ENCODE results near the gene NIPSNAP2. TPM values are rescaled to one million over a fixed set of nuclear protein-coding genes. Genes with fewer than 3 reads are reported as not detected.
"Not testable (repeated sequence)": the region's sequence is repeated elsewhere in the genome, so short reads cannot be mapped to it uniquely, and the experiment has no call there.

The NIPSNAP2 gene
- total RNA-seq, 1 experiment from 2014 or later = 91.8 TPM

DNA sequence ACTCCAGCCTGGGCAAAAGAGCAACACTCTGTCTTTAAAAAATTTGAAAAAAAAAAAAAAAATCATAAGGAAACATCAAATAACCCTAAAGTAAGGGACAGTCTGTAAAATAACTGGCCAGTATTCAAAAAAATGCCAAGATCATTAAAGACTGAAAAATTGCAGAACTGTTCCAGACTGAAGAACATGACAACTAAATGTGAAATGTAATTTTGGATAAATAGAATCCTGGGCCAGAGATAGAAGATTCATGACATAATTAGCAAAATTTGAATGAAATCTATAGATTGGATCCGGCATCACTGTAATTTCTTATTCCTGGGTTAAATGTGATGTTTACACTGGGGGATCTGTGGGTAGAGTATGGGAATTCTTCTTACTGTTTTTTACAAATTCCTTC lies 83.9 kb downstream of the NIPSNAP2 start:
- CTCF ChIA-PET = no interaction called here
- no peak for DNase-seq (ENCODE audit: low spot score)
- Histone ChIP-seq H3K4me1 (ENCODE audit: insufficient read depth, low read length, poor library complexity, severe bottlenecking) (peaks cover 13% of the 10 kb centered on the region), H3K36me3 (ENCODE audit: insufficient read depth, low read length, poor library complexity, severe bottlenecking) (peaks cover 12% of the 10 kb centered on the region), H3K4me3 (ENCODE audit: low read depth, low read length, poor library complexity, severe bottlenecking) (no peak overlapping the region), H3K9me3 (ENCODE audit: low read depth, low read length, poor library complexity, severe bottlenecking) (no peaks in the 10 kb centered on the region), H3K27ac (ENCODE audit: low read depth, low read length, poor library complexity, severe bottlenecking) (no peak overlapping the region), H3K27me3 (replicated peaks; ENCODE audit: insufficient read depth, low read depth, low read length, poor library complexity) (no peaks in the 10 kb centered on the region)
- POLR2A ChIA-PET (ENCODE audit: low non-redundant PET) = no interaction called here
- intact Hi-C loops (cut with micrococcal nuclease; ENCODE audit: unreplicated experiment) = no loop called here
- no TSS peak for BruUV-seq (replicated peaks)
- TF ChIP-seq, protein P1, sequence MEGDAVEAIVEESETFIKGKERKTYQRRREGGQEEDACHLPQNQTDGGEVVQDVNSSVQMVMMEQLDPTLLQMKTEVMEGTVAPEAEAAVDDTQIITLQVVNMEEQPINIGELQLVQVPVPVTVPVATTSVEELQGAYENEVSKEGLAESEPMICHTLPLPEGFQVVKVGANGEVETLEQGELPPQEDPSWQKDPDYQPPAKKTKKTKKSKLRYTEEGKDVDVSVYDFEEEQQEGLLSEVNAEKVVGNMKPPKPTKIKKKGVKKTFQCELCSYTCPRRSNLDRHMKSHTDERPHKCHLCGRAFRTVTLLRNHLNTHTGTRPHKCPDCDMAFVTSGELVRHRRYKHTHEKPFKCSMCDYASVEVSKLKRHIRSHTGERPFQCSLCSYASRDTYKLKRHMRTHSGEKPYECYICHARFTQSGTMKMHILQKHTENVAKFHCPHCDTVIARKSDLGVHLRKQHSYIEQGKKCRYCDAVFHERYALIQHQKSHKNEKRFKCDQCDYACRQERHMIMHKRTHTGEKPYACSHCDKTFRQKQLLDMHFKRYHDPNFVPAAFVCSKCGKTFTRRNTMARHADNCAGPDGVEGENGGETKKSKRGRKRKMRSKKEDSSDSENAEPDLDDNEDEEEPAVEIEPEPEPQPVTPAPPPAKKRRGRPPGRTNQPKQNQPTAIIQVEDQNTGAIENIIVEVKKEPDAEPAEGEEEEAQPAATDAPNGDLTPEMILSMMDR (conservative IDR thresholded peaks at IDR 0.05; ENCODE audit: low read depth, low read length) = no peak
- TF ChIP-seq EZH2 (IDR thresholded peaks at IDR 0.05; ENCODE audit: borderline replicate concordance, low read depth, low read length, poor library complexity, severe bottlenecking) = no peak

- POLR2A ChIA-PET (ENCODE audit: low non-redundant PET); intact Hi-C loops (cut with micrococcal nuclease; ENCODE audit: unreplicated experiment); H3K27ac ChIP-seq (ENCODE audit: low read depth, low read length, poor library complexity, severe bottlenecking); BruUV-seq (replicated peaks); H3K4me3 ChIP-seq (ENCODE audit: low read depth, low read length, poor library complexity, severe bottlenecking); H3K9me3 ChIP-seq (ENCODE audit: low read depth, low read length, poor library complexity, severe bottlenecking); H3K27me3 ChIP-seq (replicated peaks; ENCODE audit: insufficient read depth, low read depth, low read length, poor library complexity); CTCF ChIA-PET: not testable (repeated sequence)
- peaks cover 19% of the 10 kb centered on the region for H3K4me1 ChIP-seq (ENCODE audit: insufficient read depth, low read length, poor library complexity, severe bottlenecking)
- DNase-seq (ENCODE audit: low spot score) = peak; percentile 35
- peaks cover 17% of the 10 kb centered on the region for H3K36me3 ChIP-seq (ENCODE audit: insufficient read depth, low read length, poor library complexity, severe bottlenecking)
Observed at GRCh38 chr7:56048763-56049162, 84.4 kb downstream of the NIPSNAP2 start.

Other genes with a start within 250 kb of the NIPSNAP2 start
- not detected in 2 replicates for gene SEPTIN14, start 101.8 kb upstream of the NIPSNAP2 start, total RNA-seq (2021)
- gene ZNF713, start 77.1 kb upstream of the NIPSNAP2 start, total RNA-seq (2021) = 6.7 and 7.8 TPM in 2 replicates
- gene MRPS17, start 12.7 kb upstream of the NIPSNAP2 start, total RNA-seq (2021) = 23.3 and 29.1 TPM in 2 replicates
- 59.0 and 83.8 TPM in 2 replicates for gene PSPH, start 86.9 kb downstream of the NIPSNAP2 start, total RNA-seq (2021)
- gene CCT6A, start 87.2 kb downstream of the NIPSNAP2 start, total RNA-seq (2021) = 321 and 359 TPM in 2 replicates
- gene SUMF2, start 99.7 kb downstream of the NIPSNAP2 start, total RNA-seq (2021) = 157 and 159 TPM in 2 replicates
- 2.0 and 2.3 TPM in 2 replicates for gene PHKG1, start 128.4 kb downstream of the NIPSNAP2 start, total RNA-seq (2021)
- gene CHCHD2, start 141.9 kb downstream of the NIPSNAP2 start, total RNA-seq (2021) = 494 and 533 TPM in 2 replicates
- gene NUPR2, start 151.8 kb downstream of the NIPSNAP2 start, total RNA-seq (2021) = not detected in 2 replicates

Data from A673 (cell line).